GM19324 (cell line): ENCODE results near the gene PANK4.

ENCODE experiments used
- ATAC-seq: cut with Tn5 transposase; IDR thresholded peaks from one replicate; pipeline ENCODE4 v1.9.1; 2021; ENCODE audit warnings: mild to moderate bottlenecking, moderate library complexity; ENCODE audit not compliant: unreplicated experiment, low FRiP score

The PANK4 gene

DNA sequence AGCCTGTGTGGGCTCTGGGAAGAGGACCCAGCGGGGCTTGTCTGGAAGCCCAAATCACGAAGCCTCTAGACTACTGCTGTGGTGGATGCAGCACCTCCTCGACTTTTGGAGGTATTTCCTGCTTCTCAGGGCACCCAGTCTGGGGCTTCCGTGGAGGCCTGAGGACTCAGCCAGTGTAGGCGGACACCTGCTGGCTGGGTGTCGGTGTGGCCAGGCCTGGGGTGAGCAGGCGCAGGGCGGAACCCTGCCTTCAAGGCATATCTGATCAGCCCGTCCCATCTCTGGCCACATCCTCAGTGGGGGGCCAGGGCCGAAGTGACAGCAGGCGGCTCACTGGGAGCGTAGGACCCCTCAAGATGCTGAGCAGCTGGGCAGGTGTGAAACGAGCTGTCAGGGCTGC is 43.4 kb downstream of the PANK4 start:
- ATAC-seq: no peak

DNA sequence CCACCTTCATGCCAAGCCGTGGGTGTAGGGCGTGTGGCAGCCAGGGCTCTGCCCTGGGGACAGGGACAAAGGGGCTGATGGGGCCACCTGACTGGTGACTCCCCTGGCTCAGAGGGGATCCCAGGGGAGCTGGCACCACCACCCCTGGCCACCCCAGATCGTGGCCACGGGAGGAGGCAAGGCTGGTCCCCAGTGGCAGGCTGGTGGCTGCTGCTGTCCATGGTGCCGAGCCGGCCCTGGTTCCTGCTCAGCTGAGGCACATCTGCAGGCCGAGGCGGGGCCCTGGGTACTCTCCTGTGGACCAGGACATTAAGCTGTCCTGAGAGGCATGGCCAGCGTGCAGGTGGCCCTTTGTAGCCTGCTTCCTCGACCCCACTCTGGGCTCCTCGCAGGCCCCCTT is 43.8 kb downstream of the PANK4 start:
- ATAC-seq: no peak

DNA sequence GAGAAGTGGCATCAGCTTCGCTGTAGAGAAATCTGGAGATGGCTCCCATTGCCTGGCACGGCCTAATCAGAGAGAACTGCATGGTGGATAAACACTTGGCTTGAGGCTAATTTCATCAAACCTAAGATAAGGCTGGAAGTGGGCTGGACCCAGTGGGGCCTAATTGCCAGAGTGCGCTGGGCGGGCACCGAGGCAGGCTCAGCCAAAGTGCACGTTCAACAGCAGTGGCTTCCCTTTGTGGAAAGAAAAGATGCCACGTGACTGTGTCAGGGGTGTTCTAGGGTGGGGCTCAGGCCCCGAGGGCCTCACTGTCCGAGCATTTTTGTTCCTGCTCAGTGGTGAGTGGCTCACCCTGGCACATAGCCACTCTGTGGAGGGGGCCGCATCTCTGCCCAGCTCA is 44.5 kb downstream of the PANK4 start:
- ATAC-seq: no peak

DNA sequence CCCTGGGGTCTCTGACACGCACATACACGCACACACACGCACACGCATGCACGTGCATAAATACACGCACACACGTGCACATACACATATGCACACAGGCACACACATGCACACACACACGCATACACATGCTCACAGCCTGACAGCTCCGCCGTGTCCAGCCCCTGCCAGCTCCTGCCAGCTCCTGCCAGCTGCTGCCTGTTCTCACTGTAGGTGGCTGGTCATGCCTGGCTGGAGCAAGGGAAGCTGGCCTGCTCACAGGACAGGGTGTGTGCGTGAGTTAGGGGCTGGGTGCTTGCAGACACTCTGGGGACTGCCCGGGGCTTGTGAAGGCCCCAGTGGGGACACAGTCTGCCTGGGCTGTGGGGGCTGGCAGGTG is 45.4 kb downstream of the PANK4 start:
- ATAC-seq: no peak

DNA sequence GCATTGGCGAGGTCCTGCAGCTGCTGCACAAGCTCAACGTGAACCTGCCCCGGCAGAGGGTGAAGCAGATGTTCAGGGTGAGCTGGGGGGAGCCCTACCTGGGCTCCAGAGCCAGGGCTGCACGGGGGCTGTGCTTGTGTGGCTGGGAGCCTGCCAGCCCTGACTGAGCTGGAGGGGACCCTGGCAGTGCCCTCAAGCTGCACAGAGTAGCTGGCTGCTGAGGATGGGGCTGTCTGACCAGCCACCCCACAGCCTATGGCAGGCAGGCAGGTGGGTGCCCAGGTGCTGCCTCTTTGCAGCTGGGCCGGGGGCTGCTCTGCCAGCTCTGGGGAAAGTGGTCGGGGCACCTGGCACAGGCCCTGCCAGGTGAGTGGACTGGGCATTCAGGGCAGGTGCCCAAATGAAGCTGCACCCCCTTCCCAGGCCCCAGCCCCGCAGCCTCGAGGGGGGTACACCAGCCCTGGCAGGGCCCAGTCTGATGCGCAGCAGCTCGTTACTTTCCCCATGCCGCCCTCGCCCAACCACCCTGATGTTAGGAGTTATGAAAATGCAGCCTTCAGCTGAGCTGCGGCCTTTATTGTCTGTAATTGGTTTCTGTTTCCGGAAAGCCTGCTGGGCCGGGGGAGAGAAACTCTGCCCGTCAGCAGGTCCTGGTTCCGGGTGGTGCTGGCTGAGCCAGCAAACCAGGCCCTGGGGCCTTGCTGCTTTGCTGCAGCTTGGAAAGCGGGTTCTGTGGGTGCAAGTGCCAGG is 46.0 kb downstream of the PANK4 start:
- ATAC-seq: no peak

DNA sequence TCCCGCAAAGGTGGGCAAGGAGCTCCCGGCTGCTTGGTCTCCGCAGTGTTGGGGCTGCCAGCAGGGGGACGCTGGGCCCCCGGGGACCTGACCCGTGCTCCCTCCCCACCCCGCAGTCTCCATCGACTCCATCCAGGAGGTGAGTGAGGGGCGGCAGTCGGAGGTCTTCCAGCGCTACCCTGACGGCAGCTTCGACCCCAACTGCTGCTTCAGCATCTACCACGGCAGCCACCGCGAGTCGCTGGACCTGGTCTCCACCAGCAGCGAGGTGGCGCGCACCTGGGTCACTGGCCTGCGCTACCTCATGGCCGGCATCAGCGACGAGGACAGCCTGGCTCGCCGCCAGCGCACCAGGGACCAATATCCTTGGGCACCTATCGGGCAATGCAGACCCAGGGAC is 46.8 kb downstream of the PANK4 start:
- ATAC-seq: no peak

DNA sequence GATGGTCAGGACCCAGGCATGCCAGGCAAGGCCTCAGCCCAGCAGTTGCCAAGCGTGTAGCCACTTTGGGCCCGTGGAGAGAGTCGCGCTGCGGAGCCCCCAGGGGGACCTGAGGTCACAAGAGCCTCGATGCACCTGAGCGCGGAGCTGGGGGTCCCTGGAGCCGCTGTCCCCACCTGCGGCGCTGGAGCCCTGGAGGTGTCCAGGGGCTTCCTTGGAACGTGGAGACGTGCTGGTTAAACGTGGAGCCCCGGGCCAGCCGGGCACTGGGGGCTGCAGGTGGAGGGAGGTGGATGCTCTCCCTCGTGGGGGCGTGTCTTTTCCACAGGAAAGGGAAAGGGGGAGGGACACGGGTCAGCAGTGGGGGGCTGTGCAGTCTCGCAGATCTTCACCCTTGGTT is 47.2 kb downstream of the PANK4 start:
- ATAC-seq: no peak

DNA sequence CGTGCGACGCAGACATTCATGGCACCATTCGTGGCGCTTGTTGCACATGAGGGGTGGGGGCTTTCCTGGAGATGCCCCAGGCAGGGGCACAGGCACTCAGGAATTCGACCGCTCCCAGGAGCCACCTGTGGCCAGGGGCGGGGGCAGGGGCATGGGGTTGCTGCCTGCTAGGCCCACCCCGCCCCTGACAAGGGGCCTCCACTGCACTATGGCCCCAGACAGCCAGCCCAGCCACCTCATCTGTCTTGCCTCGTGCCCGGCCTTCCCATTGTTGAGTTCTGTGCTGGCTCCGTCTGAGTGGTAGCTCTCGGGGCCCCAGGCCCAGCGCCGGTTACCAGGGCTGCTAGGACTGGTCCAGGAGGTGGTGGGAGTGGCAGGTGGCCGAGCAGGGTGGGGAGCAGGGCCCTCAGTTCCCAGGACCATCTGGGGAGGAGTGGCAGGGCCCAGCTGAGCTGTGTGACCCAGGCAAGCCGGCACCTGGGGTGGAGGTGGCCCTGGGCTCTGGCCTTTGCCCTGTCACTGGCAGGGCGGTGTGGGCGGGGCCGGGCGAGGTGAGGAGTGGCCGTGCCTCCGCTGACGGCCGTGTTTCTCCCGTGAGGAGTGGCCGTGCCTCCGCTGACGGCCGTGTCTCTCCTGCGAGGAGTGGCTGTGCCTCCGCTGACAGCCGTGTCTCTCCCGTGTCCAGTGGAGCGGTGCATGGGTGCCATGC is 48.5 kb downstream of the PANK4 start:
- ATAC-seq: no peak

DNA sequence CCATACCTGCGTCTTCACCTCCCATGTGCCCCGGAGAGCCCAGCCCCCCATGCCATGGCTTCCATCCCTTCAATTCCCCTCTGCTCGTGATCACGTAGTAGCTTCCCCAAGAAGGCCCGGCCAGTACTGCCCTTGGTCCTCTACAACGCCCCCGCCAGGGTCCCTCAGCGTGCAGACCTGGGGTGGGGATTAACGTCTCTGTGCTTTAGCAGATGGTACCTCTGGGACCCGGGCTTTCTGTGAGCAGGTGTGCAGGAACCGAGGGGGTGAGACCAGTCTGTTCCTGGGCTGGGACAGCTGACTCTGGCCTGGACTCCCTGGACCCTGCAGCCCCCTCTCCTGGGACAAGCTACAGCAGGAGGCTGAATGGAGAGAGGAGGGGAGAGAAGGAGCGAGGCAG is 49.1 kb downstream of the PANK4 start:
- ATAC-seq: no peak

DNA sequence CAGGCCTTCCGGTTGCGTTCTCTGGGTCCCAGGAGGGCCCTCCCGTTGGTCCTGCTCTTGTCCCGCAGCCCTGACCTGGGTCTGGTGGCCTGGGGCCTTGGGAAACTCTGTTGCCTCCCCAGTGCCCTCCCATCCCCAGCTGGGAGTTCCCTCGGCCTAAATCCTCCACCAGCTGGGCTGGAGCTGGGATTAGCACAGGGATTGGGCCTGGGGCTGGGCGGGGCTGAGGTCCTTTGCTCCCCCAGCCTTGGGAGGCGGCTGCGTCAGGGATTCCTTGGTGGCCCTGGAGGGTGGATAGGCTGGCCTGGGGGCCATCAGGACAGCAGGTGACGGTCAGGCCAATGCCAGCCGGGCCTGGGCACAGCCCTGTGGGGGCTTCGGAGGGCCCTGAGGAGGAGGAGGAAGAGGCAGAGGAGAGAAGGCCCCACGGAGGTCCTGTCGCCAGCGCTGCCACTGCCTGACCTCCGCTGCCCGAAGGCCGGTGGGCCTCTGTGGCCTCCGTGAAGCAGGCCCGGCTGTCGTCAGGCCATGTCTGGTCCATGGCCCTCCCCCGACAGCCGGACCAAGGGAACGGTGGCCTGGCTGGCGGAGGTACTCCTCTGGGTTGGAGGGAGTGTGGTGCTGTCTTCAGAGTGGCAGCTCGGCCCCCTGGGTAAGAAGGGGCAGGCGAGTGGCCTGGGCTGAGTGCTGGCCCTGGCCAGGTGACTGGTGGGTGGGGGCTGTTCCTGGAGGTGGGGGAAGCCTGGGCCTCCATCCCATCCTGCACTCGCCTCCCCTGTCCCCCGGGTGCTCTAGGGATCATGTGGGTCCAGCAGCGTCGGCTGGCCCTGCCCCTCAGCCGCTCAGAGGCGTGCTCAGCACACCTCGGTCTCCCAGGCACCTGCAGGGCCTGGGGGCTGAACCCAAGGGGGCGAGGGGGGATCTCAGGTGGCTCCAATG is 50.1 kb downstream of the PANK4 start, which contains the start of gene PLCH2:
Gene PLCH2 (plus strand): TSS at position 229 of the 939 bp plus-strand sequence. CDS start 300 bp downstream, at position 529.
- no peak for ATAC-seq

DNA sequence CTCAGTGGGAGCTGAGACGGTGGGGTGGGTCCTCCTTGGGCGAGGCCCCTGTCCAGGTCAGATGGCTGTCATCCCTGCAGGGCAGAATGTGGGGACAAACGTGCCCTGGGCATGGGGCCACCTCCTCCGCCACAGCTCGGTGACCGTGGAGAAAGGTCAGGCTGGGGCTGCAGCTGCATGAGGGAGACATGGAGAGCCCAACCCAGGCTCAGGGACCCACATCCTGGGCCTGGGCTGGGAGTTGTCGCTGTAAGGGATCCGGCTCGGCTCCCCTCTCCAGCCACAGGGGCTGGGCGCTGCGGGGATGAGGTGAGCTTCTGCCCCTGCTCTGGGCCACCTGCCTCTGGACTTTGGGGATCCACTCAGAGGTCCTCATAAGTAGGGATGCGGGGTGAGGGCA is 50.8 kb downstream of the PANK4 start:
- ATAC-seq: no peak

DNA sequence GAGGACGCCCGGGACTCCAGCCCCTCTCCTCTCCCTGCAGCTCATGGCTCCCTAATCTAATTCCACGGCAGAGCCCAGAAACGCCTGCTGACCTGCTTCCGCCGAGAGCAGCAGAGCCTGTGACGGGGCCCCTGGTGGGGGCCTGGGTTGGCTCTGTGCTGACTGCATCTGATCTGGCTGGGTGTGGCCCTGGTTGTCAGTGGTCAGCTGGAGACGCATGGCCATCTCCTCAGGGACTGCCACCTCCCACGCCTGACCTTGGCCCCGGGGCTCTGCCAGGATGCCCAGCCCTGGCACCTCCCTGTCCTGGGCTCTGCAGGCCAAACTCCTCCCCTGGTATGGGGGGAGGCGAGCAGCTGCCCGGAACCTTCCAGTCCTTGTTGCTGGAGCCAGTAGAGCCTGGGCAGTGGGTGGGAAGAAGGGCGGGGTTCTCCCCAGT is 51.4 kb downstream of the PANK4 start:
- no peak for ATAC-seq

DNA sequence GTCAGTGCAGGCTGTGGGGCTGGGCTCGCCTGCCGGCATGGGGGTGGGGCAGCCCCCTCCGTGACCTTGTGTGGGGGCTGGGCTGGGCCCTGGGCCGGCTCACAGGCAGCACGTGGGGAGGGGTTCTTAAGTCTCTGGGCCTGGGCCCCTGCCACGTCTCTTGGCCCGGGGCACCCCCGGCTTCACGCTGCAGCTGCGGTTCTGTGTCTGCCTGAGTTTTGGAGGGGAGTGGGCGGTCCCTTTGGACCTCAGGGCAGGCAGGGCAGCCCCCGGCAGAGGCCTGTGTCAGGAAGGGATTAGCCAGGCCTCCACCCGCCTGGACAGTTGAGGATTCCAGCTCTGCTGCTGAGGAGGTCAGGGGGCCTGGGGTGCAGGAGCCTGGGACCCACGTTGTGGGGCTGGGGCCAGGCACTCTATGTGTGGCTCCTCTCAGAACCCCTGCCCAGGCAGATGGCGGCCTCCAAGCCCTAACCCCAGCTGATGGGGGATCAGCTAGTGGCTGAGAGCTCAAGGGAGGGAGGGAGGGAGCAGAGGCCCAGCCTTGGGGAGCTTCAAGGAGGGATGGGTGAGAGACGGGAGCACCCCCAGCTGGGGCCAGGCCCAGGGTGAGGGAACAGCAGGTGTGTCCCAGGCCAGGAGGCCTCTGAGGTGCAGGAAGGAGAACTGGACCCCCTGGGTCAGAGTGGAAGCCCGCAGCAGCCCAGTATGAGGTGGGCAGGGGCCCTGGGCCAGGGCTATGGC is 52.1 kb downstream of the PANK4 start:
- ATAC-seq: no peak

DNA sequence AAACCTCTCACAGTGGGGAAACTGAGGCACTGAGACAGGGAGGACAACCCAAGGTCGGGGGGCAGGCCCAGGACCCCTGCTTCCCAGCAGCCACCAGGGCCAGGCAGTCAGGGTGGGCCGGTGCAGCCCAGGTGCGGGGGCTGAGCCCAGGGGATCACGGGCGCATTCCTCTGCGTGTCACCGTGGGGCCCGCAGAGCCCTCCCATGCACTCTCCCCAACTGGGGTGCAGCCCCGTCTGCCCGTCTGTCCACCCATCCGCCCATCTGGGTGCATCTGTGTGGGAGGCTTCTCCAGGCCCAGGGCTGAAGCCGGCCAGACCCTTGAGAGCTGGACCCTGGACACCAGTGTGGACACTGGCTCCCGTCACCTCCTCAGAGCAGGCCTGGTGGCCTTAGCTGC is 53.2 kb downstream of the PANK4 start:
- no peak for ATAC-seq

DNA sequence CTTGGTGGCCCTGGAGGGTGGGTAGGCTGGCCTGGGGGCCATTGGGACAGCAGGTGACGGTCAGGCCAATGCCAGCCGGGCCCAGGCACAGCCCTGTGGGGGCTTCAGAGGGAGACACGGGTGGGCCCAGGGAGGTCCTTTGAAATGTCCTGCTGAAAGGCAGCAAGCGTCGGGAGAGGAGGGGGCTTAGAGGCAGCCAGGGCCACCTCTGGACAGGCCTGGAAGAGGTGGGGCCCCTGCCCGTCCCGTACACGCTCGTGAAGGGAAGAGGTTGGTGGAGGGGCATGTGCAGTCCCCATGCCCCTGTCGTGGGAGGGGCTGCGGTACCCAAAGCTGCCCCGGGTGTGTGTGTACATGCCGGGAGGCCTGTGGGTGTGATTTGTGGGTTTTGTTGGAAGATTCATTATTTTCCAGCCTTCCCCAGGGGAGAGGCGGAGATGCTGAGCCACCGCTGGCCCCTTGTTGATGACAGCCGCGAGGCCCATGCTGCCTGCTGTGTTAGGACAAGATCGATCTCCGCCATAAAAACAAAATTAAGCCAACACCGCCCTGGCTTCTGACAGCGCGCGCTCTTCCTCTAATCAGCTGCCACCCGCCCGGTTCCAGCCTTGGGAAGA is 53.7 kb downstream of the PANK4 start:
- ATAC-seq: no peak

DNA sequence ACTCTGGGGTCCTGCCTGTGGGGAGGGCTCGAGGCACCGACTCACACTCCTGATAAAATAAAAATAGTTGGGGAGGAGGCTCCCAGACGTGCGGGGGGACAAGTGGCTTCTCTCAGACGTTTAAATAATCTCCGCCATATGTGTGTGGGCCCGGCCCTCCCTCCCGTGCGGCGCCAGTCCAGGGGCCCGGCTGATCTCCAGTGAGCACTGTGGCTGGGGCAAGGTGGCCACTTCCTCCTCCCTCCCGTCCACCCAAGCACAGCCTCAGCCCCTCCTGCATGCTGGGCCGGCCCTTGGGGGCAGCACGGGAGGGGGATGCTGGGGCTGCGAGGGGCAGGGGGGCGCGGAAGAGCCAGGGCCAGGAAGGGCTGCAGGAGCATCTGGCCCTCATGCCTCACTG is 54.3 kb downstream of the PANK4 start:
- no peak for ATAC-seq

DNA sequence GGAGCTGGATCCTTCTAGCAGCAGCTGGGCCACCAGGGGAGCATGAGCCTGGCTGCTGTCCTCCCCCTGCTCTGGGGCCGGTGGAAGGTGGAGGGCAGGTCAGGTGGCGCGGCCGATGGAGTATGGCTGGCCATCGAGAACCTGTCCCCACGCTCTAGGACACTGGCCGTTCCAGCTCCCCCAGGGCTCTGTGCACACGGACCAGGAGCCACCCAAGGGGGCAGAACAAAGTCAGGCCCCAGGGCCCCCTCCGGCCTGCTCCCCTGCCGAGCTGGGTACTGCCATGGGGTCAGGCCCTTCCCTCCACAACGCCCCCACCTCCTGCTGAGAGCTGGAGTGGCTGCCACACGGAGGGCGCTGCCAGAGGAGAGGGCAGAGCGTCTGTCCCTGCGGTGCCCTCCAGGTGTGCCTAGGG is 54.8 kb downstream of the PANK4 start:
- ATAC-seq: no peak

DNA sequence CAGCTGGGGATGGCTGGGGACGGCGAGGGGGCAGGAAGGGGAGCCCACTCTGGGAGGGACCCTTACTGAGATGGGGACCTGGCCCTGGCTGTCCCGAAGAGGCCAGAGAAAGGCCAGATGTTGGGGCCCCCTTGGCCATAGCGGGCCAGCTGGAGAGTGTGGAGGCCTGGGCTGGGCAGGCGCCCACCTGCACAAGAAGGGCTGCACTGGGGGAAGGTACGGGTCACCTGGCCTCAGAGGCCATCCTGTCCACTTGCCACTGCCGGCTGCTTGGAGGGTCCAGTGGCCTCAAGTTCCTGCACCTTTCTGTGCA is 55.3 kb downstream of the PANK4 start:
- no peak for ATAC-seq

DNA sequence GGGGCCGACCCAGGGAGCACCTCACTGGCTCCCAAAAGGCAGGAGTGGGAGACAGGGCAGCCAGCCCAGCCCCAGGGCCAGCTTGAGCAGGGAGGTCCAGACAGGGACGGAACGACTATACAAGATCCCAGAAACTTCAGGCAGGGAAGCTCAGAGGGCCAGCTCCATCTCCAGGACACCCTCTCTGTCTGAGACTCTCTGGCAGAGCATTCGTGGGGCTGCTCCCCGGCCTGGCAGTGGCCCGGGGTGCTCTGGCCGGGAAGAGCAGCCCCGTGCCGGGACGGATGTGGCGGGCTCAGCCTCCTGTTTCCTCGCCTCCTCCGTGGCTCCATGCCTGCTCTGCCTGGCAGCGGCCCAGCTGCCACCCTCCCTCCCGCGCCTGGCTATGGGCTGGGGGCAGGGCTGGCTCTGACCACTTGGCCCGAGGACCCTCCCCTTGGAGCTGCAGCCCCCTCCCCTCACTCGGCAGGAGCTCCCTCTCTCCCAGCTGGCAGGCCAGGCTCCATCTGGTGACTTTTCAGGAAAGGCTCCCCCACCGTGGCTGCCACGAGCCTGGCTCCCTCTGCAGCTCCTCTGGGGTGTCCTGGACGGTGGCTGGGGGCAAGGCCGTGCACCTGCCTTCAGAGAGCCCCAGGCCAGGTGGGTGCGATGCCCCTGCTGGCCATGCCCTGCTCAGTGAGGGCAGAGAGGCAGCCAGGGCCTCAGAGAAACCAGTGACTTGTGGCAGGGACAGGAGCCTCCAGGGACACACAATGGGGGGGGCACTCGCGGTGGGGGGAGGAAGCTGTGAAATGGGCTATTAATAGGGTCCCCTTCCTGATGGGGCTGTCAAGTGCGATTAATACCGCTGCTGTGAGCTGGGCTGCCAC is 55.9 kb downstream of the PANK4 start:
- ATAC-seq: no peak
